Duodenal mucosa (tissue), 2 donors: ENCODE results near the gene EIPR1.

Experiments
- H3K27ac ChIP-seq: one replicate; pipeline ENCODE4 v1.7.0; 2013; ENCODE audit warnings: low read depth, low read length
- H3K27me3 ChIP-seq, 2 donors: one replicate each; pipeline ENCODE4 v1.7.0; 2013; ENCODE audit warnings: low read length in 2 of 2, control low read depth in 1 of 2; ENCODE audit not compliant: insufficient read depth in 2 of 2, control insufficient read depth in 1 of 2
- H3K36me3 ChIP-seq, 2 donors: one replicate each; pipeline ENCODE4 v1.7.0; 2013; ENCODE audit warnings: low read length in 2 of 2, control low read depth in 1 of 2; ENCODE audit not compliant: insufficient read depth in 2 of 2, control insufficient read depth in 1 of 2
- H3K4me1 ChIP-seq, 2 donors: one replicate each; pipeline ENCODE4 v1.7.0; 2013; ENCODE audit warnings: low read length in 2 of 2, control low read depth in 1 of 2; ENCODE audit not compliant: insufficient read depth in 2 of 2, control insufficient read depth in 1 of 2
- H3K4me3 ChIP-seq, 2 donors: one replicate each; pipeline ENCODE4 v1.7.0; 2013; ENCODE audit warnings: low read length in 2 of 2, low read depth in 1 of 2
- H3K9ac ChIP-seq, 2 donors: one replicate each; pipeline ENCODE4 v1.7.0; 2013; ENCODE audit warnings: low read length in 2 of 2, low read depth in 1 of 2
- H3K9me3 ChIP-seq, 2 donors: one replicate each; pipeline ENCODE4 v1.7.0; 2013; ENCODE audit warnings: low read length in 2 of 2, control low read depth in 1 of 2; ENCODE audit not compliant: control insufficient read depth in 1 of 2

The EIPR1 gene

GRCh38 chr2:3198119-3198518 lies 179.5 kb downstream of the EIPR1 start:
- H3K4me3 ChIP-seq: no peak overlapping the region
- peaks cover 8 to 28% of the 10 kb centered on the region in 2 donors for H3K36me3 ChIP-seq
- no peak overlapping the region for H3K27ac ChIP-seq
- H3K27me3 ChIP-seq: no peaks in the 10 kb centered on the region
- H3K9me3 ChIP-seq: peaks cover 0 to 3% of the 10 kb centered on the region in 2 donors
- H3K4me1 ChIP-seq: no peaks in the 10 kb centered on the region
- no peak overlapping the region for H3K9ac ChIP-seq

DNA sequence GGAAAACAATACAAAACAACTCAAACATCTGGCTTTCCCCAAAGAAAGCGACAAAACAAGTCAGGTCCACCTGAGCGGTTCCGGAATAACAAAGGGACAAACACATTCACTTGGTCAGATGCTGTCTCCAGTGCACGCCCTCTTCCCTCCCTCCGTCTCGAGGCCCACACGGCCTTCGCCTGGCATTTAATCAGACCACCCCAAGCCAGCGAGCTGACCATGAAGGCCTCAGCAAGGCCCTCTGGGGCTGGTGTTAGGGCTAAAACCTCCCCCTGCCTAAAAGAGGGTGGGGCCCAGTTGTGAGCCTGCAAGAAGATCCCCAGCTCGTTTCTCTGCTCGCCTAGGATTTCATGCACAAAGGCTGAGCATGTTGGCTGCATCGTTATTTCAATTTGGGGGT lies 180.3 kb downstream of the EIPR1 start:
- H3K4me1 ChIP-seq: no peaks in the 10 kb centered on the region
- peaks cover 14 to 36% of the 10 kb centered on the region in 2 donors for H3K36me3 ChIP-seq
- no peak overlapping the region for H3K4me3 ChIP-seq
- H3K27ac ChIP-seq: no peak overlapping the region
- no peak overlapping the region for H3K9ac ChIP-seq
- H3K27me3 ChIP-seq: no peaks in the 10 kb centered on the region
- peaks cover 0 to 3% of the 10 kb centered on the region in 2 donors for H3K9me3 ChIP-seq

DNA sequence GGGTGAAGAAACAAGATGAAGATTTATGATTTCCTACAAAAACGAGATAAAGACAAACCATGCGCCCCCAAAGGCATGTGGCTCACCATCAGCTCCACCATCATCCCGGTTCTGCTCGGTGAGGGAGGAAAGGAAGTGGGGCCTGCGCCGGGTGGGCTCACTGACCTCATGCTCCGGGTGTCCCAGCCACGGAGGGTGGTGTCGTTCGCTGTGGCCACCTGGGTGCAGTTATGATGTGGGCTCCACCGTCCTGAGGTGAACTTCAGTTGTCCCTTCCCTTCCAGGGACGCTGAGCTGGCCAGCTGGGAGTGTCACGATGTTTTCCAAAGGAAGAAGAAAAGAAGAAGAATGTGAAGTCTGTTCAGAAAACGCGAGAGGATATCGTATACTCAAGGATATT lies 180.9 kb downstream of the EIPR1 start:
- Histone ChIP-seq H3K36me3 (peaks cover 20 to 42% of the 10 kb centered on the region in 2 donors), H3K27me3 (no peaks in the 10 kb centered on the region), H3K9me3 (peaks cover 0 to 3% of the 10 kb centered on the region in 2 donors), H3K4me1 (no peaks in the 10 kb centered on the region), H3K27ac (no peak overlapping the region), H3K9ac (no peak overlapping the region), H3K4me3 (no peak overlapping the region)

DNA sequence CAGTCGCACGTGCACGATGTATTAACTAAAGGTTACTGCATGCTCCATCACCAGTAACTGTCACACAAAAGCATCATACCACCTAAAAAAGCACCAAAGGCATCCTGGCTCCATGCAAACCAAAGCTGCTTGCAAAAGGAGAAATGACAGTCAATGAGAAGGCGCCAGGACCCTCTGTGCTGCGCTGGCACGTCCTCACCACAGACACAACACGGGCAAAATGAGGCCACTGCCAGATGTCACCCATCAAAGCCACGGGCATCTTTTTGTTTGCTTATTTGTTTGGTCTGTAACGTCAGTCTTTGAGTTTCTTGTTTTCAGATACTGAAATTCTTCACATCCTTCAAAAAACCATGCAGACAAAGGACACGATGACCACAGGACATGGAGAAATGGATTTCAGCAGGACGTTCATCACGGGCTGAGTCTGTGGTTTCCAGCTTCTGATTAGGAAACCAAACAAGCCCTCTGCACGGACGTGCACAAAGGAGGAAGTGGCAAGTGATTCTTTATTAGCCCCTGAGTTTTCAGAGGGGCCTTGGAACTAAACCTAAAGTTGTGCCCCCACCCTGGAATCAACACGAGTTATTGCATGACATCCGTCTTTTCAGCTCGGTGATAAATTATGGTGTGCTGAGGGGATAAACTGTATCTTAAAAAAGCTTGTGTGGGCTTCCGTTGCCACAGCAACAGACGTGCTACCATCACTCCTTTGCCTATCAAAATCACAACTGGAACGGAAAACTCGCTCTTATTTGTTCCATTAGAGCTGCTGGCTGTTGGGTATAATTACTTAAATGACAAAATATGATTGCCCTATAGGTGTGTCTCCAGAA lies 181.8 kb downstream of the EIPR1 start:
- no peak overlapping the region for H3K27ac ChIP-seq

GRCh38 chr2:3194828-3195227 lies 182.8 kb downstream of the EIPR1 start:
- Histone ChIP-seq H3K27ac (no peak overlapping the region), H3K9me3 (peaks cover 0 to 3% of the 10 kb centered on the region in 2 donors), H3K27me3 (no peaks in the 10 kb centered on the region), H3K9ac (no peak overlapping the region), H3K4me1 (no peaks in the 10 kb centered on the region), H3K4me3 (no peak overlapping the region), H3K36me3 (peaks cover 21 to 47% of the 10 kb centered on the region in 2 donors)

More for the DNA sequence above, 181.8 kb downstream of the EIPR1 start:
- Histone ChIP-seq H3K36me3 (peaks cover 21 to 47% of the 10 kb centered on the region in 2 donors), H3K9ac (no peak overlapping the region), H3K4me1 (no peaks in the 10 kb centered on the region), H3K9me3 (peaks cover 0 to 3% of the 10 kb centered on the region in 2 donors), H3K4me3 (no peak overlapping the region), H3K27me3 (no peaks in the 10 kb centered on the region)

DNA sequence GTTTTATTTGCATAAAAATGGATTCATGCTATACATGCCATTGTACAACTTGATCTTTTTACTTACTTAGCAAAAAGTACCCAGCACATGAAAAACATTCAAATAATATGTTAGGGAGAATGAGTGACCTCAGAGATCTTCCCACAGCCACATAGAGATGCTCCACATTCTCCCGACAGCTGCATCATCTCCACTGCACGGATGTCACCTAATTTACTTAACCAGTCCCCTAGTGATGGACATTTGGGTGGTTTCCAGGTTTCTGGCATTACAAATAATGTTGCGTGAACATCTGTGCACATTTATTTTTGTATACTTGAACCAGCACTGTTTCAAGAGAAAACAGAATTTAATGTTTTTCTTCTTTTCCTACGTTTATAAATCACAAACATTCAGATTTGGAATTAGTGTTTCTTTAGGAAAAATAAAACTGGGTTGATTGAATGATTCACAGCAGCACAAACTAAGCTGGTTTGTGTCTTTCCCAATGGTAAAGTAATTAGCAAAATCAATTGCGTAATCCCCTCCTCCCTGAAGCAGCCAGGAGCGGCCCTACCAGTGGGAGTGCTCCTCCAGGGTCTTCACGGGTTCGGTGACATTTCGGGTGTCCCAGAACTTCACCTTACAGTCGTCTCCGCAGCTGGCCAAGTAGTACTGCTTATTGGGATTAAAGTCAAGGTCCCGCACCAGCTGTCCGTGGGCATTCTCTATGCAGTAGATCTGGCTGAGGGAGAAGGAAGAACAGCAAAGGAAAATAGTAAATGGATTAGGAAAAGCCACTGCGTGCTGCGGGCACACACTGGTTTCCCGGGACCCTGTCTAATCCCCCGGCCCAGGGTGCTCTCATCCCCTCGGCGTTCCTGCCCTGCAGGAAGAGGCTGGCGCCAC lies 183.9 kb downstream of the EIPR1 start:
- Histone ChIP-seq H3K4me3 (no peak overlapping the region), H3K27me3 (no peaks in the 10 kb centered on the region), H3K36me3 (peaks cover 21 to 48% of the 10 kb centered on the region in 2 donors), H3K9me3 (no peaks in the 10 kb centered on the region), H3K27ac (no peak overlapping the region), H3K4me1 (no peaks in the 10 kb centered on the region), H3K9ac (no peak overlapping the region)

DNA sequence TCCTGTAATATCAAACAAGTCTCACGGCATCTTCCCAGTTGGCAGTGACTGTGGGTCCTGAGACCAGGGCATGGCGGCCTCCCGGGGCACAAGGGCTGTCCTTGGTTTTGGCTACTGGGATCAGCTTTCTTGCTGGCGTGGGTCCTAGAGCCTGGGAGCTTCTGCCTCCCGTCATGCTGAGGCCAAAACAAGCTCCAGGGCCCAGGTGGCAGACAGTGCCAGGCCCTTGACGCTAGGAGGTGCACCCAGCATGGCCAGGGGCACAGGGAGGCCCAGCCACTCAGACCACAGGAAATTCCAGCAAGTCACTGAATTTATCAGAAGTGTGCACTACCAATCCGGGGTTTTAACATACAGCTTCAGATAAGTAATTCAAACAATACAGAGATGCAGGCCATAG lies 184.7 kb downstream of the EIPR1 start:
- no peak overlapping the region for H3K27ac ChIP-seq
- H3K9ac ChIP-seq: no peak overlapping the region
- H3K36me3 ChIP-seq: peaks cover 21 to 50% of the 10 kb centered on the region in 2 donors
- no peak overlapping the region for H3K4me3 ChIP-seq
- no peaks in the 10 kb centered on the region for H3K27me3 ChIP-seq
- no peaks in the 10 kb centered on the region for H3K9me3 ChIP-seq
- H3K4me1 ChIP-seq: no peaks in the 10 kb centered on the region

GRCh38 chr2:3192281-3192818 lies 185.3 kb downstream of the EIPR1 start:
- Histone ChIP-seq H3K9ac (no peak overlapping the region), H3K9me3 (no peaks in the 10 kb centered on the region), H3K4me3 (no peak overlapping the region), H3K36me3 (peaks cover 21 to 50% of the 10 kb centered on the region in 2 donors), H3K27me3 (no peaks in the 10 kb centered on the region), H3K27ac (no peak overlapping the region), H3K4me1 (no peaks in the 10 kb centered on the region)

GRCh38 chr2:3189961-3190360 lies 187.7 kb downstream of the EIPR1 start:
- no peak overlapping the region for H3K27ac ChIP-seq
- no peaks in the 10 kb centered on the region for H3K4me1 ChIP-seq
- no peak overlapping the region for H3K4me3 ChIP-seq
- H3K36me3 ChIP-seq: peaks cover 21 to 48% of the 10 kb centered on the region in 2 donors
- no peak overlapping the region for H3K9ac ChIP-seq
- H3K27me3 ChIP-seq: no peaks in the 10 kb centered on the region
- H3K9me3 ChIP-seq: no peaks in the 10 kb centered on the region
